GM10266 (cell line): ENCODE measurements around the gene BICD1.

Experiments used
- DNase-seq: peaks from one replicate; pipeline ENCODE4 v3.0.0; 2012; ENCODE audit errors: extremely low spot score
- CTCF ChIP-seq: IDR thresholded peaks from 2 replicates; pipeline ENCODE4 v1.5.1; 2012; ENCODE audit warnings: mild to moderate bottlenecking, low read depth; ENCODE audit not compliant: control insufficient read depth, insufficient read depth; ENCODE audit errors: missing control alignments

Gene BICD1

GRCh38 chr12:32398816-32399369, 292.2 kb downstream of the BICD1 start:
- peak; percentile 36 for DNase-seq
- TF ChIP-seq CTCF = no peak

DNA sequence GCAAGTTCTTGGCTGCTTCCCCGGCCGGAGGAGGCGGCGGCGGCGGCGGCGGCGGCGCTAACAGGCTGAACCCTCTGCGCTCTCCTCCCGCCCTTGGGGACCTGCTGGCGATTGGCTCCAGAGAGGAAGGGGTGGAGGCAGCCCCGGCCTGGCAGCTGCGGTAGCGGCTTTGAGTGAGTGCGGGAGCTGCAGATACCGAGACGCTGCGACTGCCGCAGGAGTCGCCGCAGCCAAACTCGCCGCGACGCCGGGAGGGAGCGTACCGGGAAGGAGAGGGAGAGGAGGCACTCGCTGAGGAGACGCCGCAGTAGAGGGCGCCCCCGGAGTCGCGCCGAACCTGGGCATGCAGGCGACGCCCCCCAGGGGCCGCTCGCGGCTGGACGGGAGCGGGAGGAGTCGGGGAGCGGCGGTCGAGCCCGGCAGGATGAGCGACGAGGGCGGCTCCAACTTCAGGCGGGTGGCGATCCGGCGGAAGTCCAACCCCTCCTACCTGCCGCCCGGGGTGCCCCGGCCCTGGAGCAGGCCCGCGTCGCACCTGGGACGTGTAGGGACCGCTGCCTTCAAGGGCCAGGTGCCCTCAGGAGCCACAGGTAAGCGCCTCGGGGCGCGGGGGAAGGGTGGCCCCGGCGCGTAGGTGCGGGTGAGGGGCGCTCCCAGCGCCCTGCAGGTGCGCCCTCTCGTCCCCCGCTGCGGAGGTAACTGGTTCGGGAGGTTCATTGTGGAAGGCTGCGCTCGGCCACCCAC, 292.9 kb downstream of the BICD1 start, which contains the start of gene FGD4:
TSS of gene FGD4 (plus strand) at position 189 of the 744 bp plus-strand sequence.
- peak; percentile 88 for DNase-seq
- peak; percentile 46 for TF ChIP-seq CTCF

- no peak for TF ChIP-seq CTCF
- DNase-seq = peak; percentile 25
Observed at GRCh38 chr12:32400114-32400672, 293.5 kb downstream of the BICD1 start.

- TF ChIP-seq CTCF = no peak
- DNase-seq = no peak
Observed at GRCh38 chr12:32400866-32401265, 294.2 kb downstream of the BICD1 start.

GRCh38 chr12:32402170-32402569, 295.5 kb downstream of the BICD1 start:
- no peak for DNase-seq
- TF ChIP-seq CTCF = no peak

- TF ChIP-seq CTCF = no peak
- no peak for DNase-seq
Observed at GRCh38 chr12:32402946-32403345, 296.3 kb downstream of the BICD1 start.

DNA sequence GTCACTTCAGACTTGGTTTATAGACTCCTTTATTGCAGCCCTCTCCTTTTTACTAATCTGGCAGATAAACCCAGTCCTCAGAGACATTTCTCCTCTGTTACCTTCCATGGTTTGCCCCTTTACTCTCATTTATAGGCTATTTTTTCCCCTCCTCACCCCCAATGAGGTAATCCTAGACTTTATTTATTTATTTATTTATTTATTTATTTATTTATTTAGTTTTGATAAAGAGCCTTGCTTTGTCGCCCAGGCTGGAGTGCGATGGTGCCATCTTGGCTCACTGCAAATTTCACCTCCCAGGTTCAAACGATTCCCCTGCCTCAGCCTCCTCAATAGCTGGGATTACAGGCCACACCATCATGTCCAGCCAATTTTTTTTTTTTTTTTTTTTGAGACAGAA, 301.1 kb downstream of the BICD1 start:
- DNase-seq = no peak
- no peak for TF ChIP-seq CTCF
